ENCODE data around the gene RNF212.

The RNF212 gene

GRCh38 chr4:1077711-1078477 is 35.5 kb downstream of the RNF212 start:
- Mint-ChIP-seq H3K4me1 (peaks cover 13% of the 10 kb centered on the region), H3K9me3 (peaks cover 4% of the 10 kb centered on the region), H3K4me3 (no peak overlapping the region), H3K27me3 (peaks cover 29% of the 10 kb centered on the region), H3K27ac (no peak overlapping the region), H3K36me3 (peaks cover 2% of the 10 kb centered on the region)
- ATAC-seq (ENCODE audit: low read depth) (no peak), DNase-seq (ENCODE audit: low spot score in 2 of 2) (no peak)

- no peak for ATAC-seq (ENCODE audit: low read depth)
- H3K4me3 Mint-ChIP-seq, result no peak overlapping the region
These were observed 37.3 kb downstream of the RNF212 start for GRCh38 chr4:1075809-1076699.

GRCh38 chr4:1075225-1075624 is 38.1 kb downstream of the RNF212 start:
- peaks cover 6% of the 10 kb centered on the region for H3K4me1 Mint-ChIP-seq
- H3K27me3 Mint-ChIP-seq, result peaks cover 19% of the 10 kb centered on the region
- no peak overlapping the region for H3K4me3 Mint-ChIP-seq
- DNase-seq (ENCODE audit: low spot score in 2 of 2) (no peak), ATAC-seq (ENCODE audit: low read depth) (no peak)
- no peaks in the 10 kb centered on the region for H3K36me3 Mint-ChIP-seq
- H3K27ac Mint-ChIP-seq, result no peak overlapping the region
- H3K9me3 Mint-ChIP-seq, result peaks cover 2% of the 10 kb centered on the region

More at GRCh38 chr4:1075809-1076699, 37.3 kb downstream of the RNF212 start:
- H3K27ac Mint-ChIP-seq, result no peak overlapping the region
- peaks cover 6% of the 10 kb centered on the region for H3K4me1 Mint-ChIP-seq
- H3K9me3 Mint-ChIP-seq, result peaks cover 4% of the 10 kb centered on the region
- peaks cover 2% of the 10 kb centered on the region for H3K36me3 Mint-ChIP-seq
- peaks cover 21% of the 10 kb centered on the region for H3K27me3 Mint-ChIP-seq
- no peak for DNase-seq (ENCODE audit: low spot score in 2 of 2)

- Mint-ChIP-seq H3K9me3 (no peaks in the 10 kb centered on the region), H3K4me1 (peaks cover 6% of the 10 kb centered on the region), H3K27ac (no peak overlapping the region), H3K27me3 (peaks cover 16% of the 10 kb centered on the region), H3K36me3 (no peaks in the 10 kb centered on the region), H3K4me3 (no peak overlapping the region)
- DNase-seq (ENCODE audit: low spot score in 2 of 2) (no peak), ATAC-seq (ENCODE audit: low read depth) (no peak)
These were observed 39.3 kb downstream of the RNF212 start for GRCh38 chr4:1074077-1074476.

- H3K9me3 Mint-ChIP-seq, result no peaks in the 10 kb centered on the region
- no peak overlapping the region for H3K27ac Mint-ChIP-seq
- DNase-seq (ENCODE audit: low spot score in 2 of 2), result peak in 1 of 2 donors; percentile 36
- peaks cover 15% of the 10 kb centered on the region for H3K27me3 Mint-ChIP-seq
- H3K4me3 Mint-ChIP-seq, result no peak overlapping the region
- H3K36me3 Mint-ChIP-seq, result no peaks in the 10 kb centered on the region
- peaks cover 6% of the 10 kb centered on the region for H3K4me1 Mint-ChIP-seq
- ATAC-seq (ENCODE audit: low read depth), result peak; percentile 91
These were observed 40.4 kb downstream of the RNF212 start for GRCh38 chr4:1072830-1073446.

- Mint-ChIP-seq H3K27me3 (peaks cover 17% of the 10 kb centered on the region), H3K27ac (no peak overlapping the region), H3K4me1 (peaks cover 6% of the 10 kb centered on the region), H3K9me3 (no peaks in the 10 kb centered on the region), H3K4me3 (no peak overlapping the region), H3K36me3 (no peaks in the 10 kb centered on the region)
- DNase-seq (ENCODE audit: low spot score in 2 of 2) (no peak), ATAC-seq (ENCODE audit: low read depth) (no peak)
These were observed 44.0 kb downstream of the RNF212 start for GRCh38 chr4:1069394-1069793.

GRCh38 chr4:1065732-1066131 is 47.6 kb downstream of the RNF212 start:
- no peak for DNase-seq (ENCODE audit: low spot score in 2 of 2)
- ATAC-seq (ENCODE audit: low read depth), result no peak
- H3K4me3 Mint-ChIP-seq, result no peak overlapping the region
- H3K27ac Mint-ChIP-seq, result no peak overlapping the region
- H3K27me3 Mint-ChIP-seq, result peaks cover 26% of the 10 kb centered on the region
- peaks cover 3% of the 10 kb centered on the region for H3K9me3 Mint-ChIP-seq
- peaks cover 5% of the 10 kb centered on the region for H3K4me1 Mint-ChIP-seq
- peaks cover 2% of the 10 kb centered on the region for H3K36me3 Mint-ChIP-seq

- H3K27ac Mint-ChIP-seq, result no peak overlapping the region
- H3K4me1 Mint-ChIP-seq, result peaks cover 5% of the 10 kb centered on the region
- H3K36me3 Mint-ChIP-seq, result peaks cover 2% of the 10 kb centered on the region
- DNase-seq (ENCODE audit: low spot score in 2 of 2), result no peak
- H3K9me3 Mint-ChIP-seq, result peaks cover 3% of the 10 kb centered on the region
- H3K27me3 Mint-ChIP-seq, result peaks cover 15% of the 10 kb centered on the region
- H3K4me3 Mint-ChIP-seq, result no peak overlapping the region
- no peak for ATAC-seq (ENCODE audit: low read depth)
These were observed 50.9 kb downstream of the RNF212 start for GRCh38 chr4:1062419-1062818.

GRCh38 chr4:1061760-1062159 is 51.6 kb downstream of the RNF212 start:
- peaks cover 5% of the 10 kb centered on the region for H3K4me1 Mint-ChIP-seq
- ATAC-seq (ENCODE audit: low read depth), result no peak
- H3K27me3 Mint-ChIP-seq, result peaks cover 15% of the 10 kb centered on the region
- DNase-seq (ENCODE audit: low spot score in 2 of 2), result no peak
- no peak overlapping the region for H3K4me3 Mint-ChIP-seq
- peaks cover 3% of the 10 kb centered on the region for H3K9me3 Mint-ChIP-seq
- H3K36me3 Mint-ChIP-seq, result peaks cover 2% of the 10 kb centered on the region
- no peak overlapping the region for H3K27ac Mint-ChIP-seq

- H3K27ac Mint-ChIP-seq, result no peak overlapping the region
- peaks cover 4% of the 10 kb centered on the region for H3K9me3 Mint-ChIP-seq
- peaks cover 7% of the 10 kb centered on the region for H3K4me1 Mint-ChIP-seq
- peaks cover 16% of the 10 kb centered on the region for H3K27me3 Mint-ChIP-seq
- H3K36me3 Mint-ChIP-seq, result peaks cover 4% of the 10 kb centered on the region
- ATAC-seq (ENCODE audit: low read depth) (no peak), DNase-seq (ENCODE audit: low spot score in 2 of 2) (no peak)
- no peak overlapping the region for H3K4me3 Mint-ChIP-seq
These were observed 52.2 kb downstream of the RNF212 start for GRCh38 chr4:1061056-1061700.

GRCh38 chr4:1060621-1061020 is 52.7 kb downstream of the RNF212 start:
- peaks cover 17% of the 10 kb centered on the region for H3K27me3 Mint-ChIP-seq

GRCh38 chr4:1060121-1060520 is 53.2 kb downstream of the RNF212 start:
- H3K4me1 Mint-ChIP-seq, result peaks cover 9% of the 10 kb centered on the region
- no peak overlapping the region for H3K27ac Mint-ChIP-seq
- H3K36me3 Mint-ChIP-seq, result peaks cover 5% of the 10 kb centered on the region
- H3K9me3 Mint-ChIP-seq, result peaks cover 6% of the 10 kb centered on the region
- no peak overlapping the region for H3K4me3 Mint-ChIP-seq
- no peak for ATAC-seq (ENCODE audit: low read depth)
- no peak for DNase-seq (ENCODE audit: low spot score in 2 of 2)
- peaks cover 17% of the 10 kb centered on the region for H3K27me3 Mint-ChIP-seq

More at GRCh38 chr4:1060621-1061020, 52.7 kb downstream of the RNF212 start:
- DNase-seq (ENCODE audit: low spot score in 2 of 2) (no peak), ATAC-seq (ENCODE audit: low read depth) (no peak)
- Mint-ChIP-seq H3K4me3 (no peak overlapping the region), H3K4me1 (peaks cover 9% of the 10 kb centered on the region), H3K27ac (no peak overlapping the region), H3K9me3 (peaks cover 6% of the 10 kb centered on the region), H3K36me3 (peaks cover 5% of the 10 kb centered on the region)

GRCh38 chr4:1058997-1059665 is 54.2 kb downstream of the RNF212 start:
- no peak for ATAC-seq (ENCODE audit: low read depth)
- Mint-ChIP-seq H3K4me1 (peaks cover 9% of the 10 kb centered on the region), H3K4me3 (no peak overlapping the region), H3K27me3 (peaks cover 15% of the 10 kb centered on the region), H3K27ac (no peak overlapping the region), H3K9me3 (peaks cover 6% of the 10 kb centered on the region), H3K36me3 (peaks cover 5% of the 10 kb centered on the region)
- no peak for DNase-seq (ENCODE audit: low spot score in 2 of 2)
